A673 (cell line): ENCODE measurements around the gene ST6GALNAC3.

Source experiments
- CTCF ChIP-seq: fragments of 300-800, 200-600 bp; sonication (generic); conservative IDR thresholded peaks from 2 replicates; pipeline ENCODE4 v1.5.1; 2017; ENCODE audit warnings: low read depth, mild to moderate bottlenecking, antibody characterized with exemption, low read length, moderate library complexity, mixed read lengths
- EZH2 ChIP-seq: fragments of 200-600 bp; sonication (generic); IDR thresholded peaks from 2 replicates; pipeline ENCODE4 v1.6.1; 2017; ENCODE audit warnings: borderline replicate concordance, low read depth, mild to moderate bottlenecking, mixed read lengths, antibody characterized with exemption, low read length; ENCODE audit not compliant: poor library complexity, severe bottlenecking

GRCh38 chr1:76142771-76143540 lies 68.4 kb downstream of the ST6GALNAC3 start:
- TF ChIP-seq CTCF (no peak), EZH2 (no peak)
